ENCODE data around the gene CCND2. TPM values are rescaled to one million over a fixed set of nuclear protein-coding genes. Genes with fewer than 3 reads are reported as not detected.

CCND2 gene
- total RNA-seq = 100 to 1,000 TPM in 1 of 4 donors, 10 to 100 TPM in 3; 84.1 to 124 (median 89.7) TPM

DNA sequence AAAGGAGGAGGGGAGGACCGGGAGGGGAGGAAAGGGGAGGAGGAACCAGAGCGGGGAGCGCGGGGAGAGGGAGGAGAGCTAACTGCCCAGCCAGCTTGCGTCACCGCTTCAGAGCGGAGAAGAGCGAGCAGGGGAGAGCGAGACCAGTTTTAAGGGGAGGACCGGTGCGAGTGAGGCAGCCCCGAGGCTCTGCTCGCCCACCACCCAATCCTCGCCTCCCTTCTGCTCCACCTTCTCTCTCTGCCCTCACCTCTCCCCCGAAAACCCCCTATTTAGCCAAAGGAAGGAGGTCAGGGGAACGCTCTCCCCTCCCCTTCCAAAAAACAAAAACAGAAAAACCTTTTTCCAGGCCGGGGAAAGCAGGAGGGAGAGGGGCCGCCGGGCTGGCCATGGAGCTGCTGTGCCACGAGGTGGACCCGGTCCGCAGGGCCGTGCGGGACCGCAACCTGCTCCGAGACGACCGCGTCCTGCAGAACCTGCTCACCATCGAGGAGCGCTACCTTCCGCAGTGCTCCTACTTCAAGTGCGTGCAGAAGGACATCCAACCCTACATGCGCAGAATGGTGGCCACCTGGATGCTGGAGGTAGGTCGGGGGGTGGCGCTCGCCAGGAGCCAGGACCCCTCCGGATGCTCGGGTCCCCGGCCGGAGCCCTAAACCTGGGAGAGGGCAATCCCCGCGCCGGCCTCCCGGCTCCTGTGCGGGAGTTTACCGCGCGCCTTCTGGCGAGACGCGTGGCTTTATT is at the start of gene CCND2:
Gene CCND2 (plus strand): TSS at position 111 of the 744 bp plus-strand sequence. CDS start 279 bp downstream, at position 390.
- peaks cover 0 to 16% (median 0%) of the 10 kb centered on the region in 3 donors for H3K36me3 ChIP-seq
- peak in 1 of 5 experiments; percentile 8 for TF ChIP-seq CTCF (IDR thresholded peaks at IDR 0.05)
- TF ChIP-seq EP300 (IDR thresholded peaks at IDR 0.05) = peak in 1 of 2 donors; percentile 99
- TF ChIP-seq POLR2A (IDR thresholded peaks at IDR 0.05) = peak; percentile 94 to 99
- no peaks in the 10 kb centered on the region for H3K9me3 ChIP-seq
- H3K27me3 ChIP-seq = peaks cover 0 to 51% of the 10 kb centered on the region in 2 donors
- H3K4me1 ChIP-seq = peaks cover 0 to 63% (median 28%) of the 10 kb centered on the region in 4 donors
- peak within 1 kb of the TSS; percentile 91 to 96 (median 94) for H3K27ac ChIP-seq
- WGBS, 2 donors = 0 to 1% methylated on average over 32 to 43 of the region's 52 CpGs
- peak; percentile 81 to 86 for DNase-seq (ENCODE audit: low spot score in 2 of 2)
- H3K4me3 ChIP-seq = peak within 1 kb of the TSS; percentile 71 to 82 (median 72)

DNA sequence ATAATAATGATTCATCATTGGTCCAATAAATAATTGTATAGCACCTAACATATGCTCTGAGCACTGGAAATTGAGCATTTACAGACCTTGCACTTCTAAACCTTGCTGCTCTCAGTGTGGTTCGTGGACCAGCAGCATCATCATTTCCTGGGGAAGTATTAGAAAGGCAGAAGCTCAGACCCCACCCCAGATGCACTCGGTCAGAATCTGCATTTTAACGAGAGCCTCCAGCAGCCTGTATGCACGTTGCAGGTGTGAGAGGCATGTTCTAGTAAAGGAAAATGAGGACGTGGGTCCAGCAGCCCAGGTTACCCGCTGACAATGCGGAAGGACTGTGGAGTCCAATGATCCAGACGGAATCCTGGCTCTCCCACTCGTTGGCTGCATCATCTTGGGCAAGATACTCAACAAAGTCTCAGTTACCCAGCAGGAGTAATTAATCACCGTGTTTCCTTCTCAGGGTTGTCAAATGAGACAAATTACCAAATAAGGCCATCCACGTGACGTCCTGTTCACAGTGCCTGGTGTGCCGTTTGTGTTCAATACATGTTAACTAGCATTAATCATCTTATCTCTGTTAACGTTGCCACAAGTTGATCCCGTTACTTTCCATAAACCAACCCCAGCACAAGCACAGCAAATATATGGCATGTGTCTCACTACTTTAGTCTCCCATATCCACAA is 49.2 kb upstream of the CCND2 start:
- Histone ChIP-seq H3K9me3 (peaks cover 0 to 9% (median 3%) of the 10 kb centered on the region in 4 donors), H3K4me3 (no peak overlapping the region), H3K36me3 (no peaks in the 10 kb centered on the region), H3K27me3 (no peaks in the 10 kb centered on the region), H3K4me1 (no peaks in the 10 kb centered on the region), H3K27ac (no peak overlapping the region)
- DNase-seq (ENCODE audit: low spot score in 2 of 2) = no peak
- 74 to 77% methylated on average over 15 of the region's 15 CpGs for WGBS, 2 donors
- no peak for TF ChIP-seq POLR2A (IDR thresholded peaks at IDR 0.05)
- no peak for TF ChIP-seq CTCF (IDR thresholded peaks at IDR 0.05)
- no peak for TF ChIP-seq EP300 (IDR thresholded peaks at IDR 0.05)

DNA sequence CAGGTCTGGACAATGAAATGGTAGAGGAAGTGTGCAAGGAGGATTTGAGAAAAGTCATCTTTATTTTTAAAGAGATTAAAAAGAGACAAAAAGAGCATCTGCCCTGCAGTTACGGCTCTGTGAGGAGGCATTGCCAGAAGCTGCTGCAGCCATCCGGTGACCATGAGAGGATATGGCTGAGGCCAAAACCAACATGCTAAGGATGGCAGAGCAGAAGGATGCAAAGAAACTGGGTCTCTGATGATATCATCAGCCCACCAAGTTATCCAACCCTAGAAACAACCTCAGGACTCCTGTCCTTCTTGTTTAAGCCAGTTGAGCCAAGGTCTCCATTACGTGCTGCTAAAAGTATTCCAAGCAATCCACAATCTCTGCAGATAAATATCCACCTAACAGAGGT is 48.0 kb upstream of the CCND2 start:
- Histone ChIP-seq H3K27me3 (no peaks in the 10 kb centered on the region), H3K36me3 (no peaks in the 10 kb centered on the region), H3K9me3 (peaks cover 0 to 9% (median 3%) of the 10 kb centered on the region in 4 donors), H3K4me1 (no peaks in the 10 kb centered on the region), H3K4me3 (no peak overlapping the region), H3K27ac (no peak overlapping the region)
- 87 to 94% methylated on average over 3 of the region's 3 CpGs for WGBS, 2 donors
- no peak for DNase-seq (ENCODE audit: low spot score in 2 of 2)
- TF ChIP-seq EP300 (IDR thresholded peaks at IDR 0.05) (no peak), CTCF (IDR thresholded peaks at IDR 0.05) (no peak), POLR2A (IDR thresholded peaks at IDR 0.05) (no peak)

DNA sequence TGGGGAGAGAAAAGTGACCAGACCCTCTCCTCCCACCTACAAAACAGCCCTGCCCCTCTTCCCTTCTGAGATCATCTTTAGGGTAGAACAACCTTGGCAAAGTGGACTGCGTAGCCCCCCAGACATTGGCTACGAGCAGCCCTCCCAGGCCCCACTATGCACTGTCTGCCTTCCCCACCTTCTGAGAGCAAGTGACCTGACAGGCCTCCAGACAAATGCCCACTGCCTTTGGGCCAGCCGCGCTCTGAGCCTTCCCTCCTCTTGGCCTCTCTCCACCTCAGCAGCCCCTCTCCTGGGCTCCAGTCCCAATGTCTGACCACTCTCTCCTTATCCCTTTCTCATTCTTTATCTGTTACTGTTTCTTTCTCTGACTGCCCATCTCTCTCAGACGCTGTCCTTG is 46.5 kb upstream of the CCND2 start:
- no peak for DNase-seq (ENCODE audit: low spot score in 2 of 2)
- Histone ChIP-seq H3K27me3 (no peaks in the 10 kb centered on the region), H3K4me3 (no peak overlapping the region), H3K4me1 (no peaks in the 10 kb centered on the region), H3K9me3 (peaks cover 0 to 7% (median 2%) of the 10 kb centered on the region in 4 donors), H3K27ac (no peak overlapping the region), H3K36me3 (no peaks in the 10 kb centered on the region)
- 88 to 91% methylated on average over 5 of the region's 5 CpGs for WGBS, 2 donors
- TF ChIP-seq EP300 (IDR thresholded peaks at IDR 0.05) (no peak), POLR2A (IDR thresholded peaks at IDR 0.05) (no peak), CTCF (IDR thresholded peaks at IDR 0.05) (no peak)

DNA sequence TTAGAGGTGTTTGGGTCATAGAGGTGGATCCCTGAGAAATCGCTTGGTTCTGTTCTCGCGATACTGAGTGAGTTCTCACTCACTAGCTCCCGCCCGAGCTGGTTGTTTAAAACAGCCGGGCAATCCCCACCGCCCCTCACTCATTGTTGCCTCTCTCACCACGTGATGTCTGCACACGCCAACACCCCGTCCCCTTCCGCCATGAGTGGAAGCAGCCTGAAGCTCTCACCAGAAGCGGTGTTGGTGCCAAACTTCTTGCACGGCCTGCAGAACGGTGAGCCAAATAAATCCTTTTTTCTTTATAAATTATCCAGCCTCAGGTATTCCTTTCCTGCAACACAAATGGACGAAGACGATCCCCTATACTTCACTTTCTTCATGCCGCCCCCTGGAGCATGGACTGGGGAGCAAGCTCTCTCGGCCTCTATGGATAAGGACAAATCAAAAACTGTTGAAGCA is 45.4 kb upstream of the CCND2 start:
- no peak for TF ChIP-seq CTCF (IDR thresholded peaks at IDR 0.05)
- no peak for TF ChIP-seq POLR2A (IDR thresholded peaks at IDR 0.05)
- TF ChIP-seq EP300 (IDR thresholded peaks at IDR 0.05) = no peak
- Histone ChIP-seq H3K36me3 (no peaks in the 10 kb centered on the region), H3K4me1 (no peaks in the 10 kb centered on the region), H3K4me3 (no peak overlapping the region), H3K27ac (no peak overlapping the region), H3K9me3 (no peaks in the 10 kb centered on the region), H3K27me3 (no peaks in the 10 kb centered on the region)
- WGBS, 2 donors = 78 to 79% methylated on average over 18 of the region's 18 CpGs
- DNase-seq (ENCODE audit: low spot score in 2 of 2) = no peak
